Dendritic cell treated with granulocyte-macrophage colony-stimulating factor and Interleukin-4, amounts not matched to agents 40 ng/mL and 50 ng/mL, for 4 days (primary cell): ENCODE data around the gene DYRK1A.
A peak's percentile ranks its signal among the peaks of the same experiment; 100 is the strongest.

Experiments used
- H3K27ac Mint-ChIP-seq: one replicate; pipeline ENCODE4 v1.8.0; 2022; ENCODE audit warnings: mild to moderate bottlenecking, mixed read lengths
- H3K27me3 Mint-ChIP-seq: one replicate; pipeline ENCODE4 v1.8.0; 2022; ENCODE audit warnings: mild to moderate bottlenecking, mixed read lengths
- H3K36me3 Mint-ChIP-seq: one replicate; pipeline ENCODE4 v1.8.0; 2022; ENCODE audit warnings: low read depth, mixed read lengths
- H3K4me1 Mint-ChIP-seq: one replicate; pipeline ENCODE4 v1.8.0; 2022; ENCODE audit warnings: low read depth, mixed read lengths
- H3K4me3 Mint-ChIP-seq: one replicate; pipeline ENCODE4 v1.8.0; 2022; ENCODE audit warnings: mild to moderate bottlenecking, moderate library complexity, mixed read lengths
- H3K9me3 Mint-ChIP-seq: one replicate; pipeline ENCODE4 v1.8.0; 2022; ENCODE audit warnings: mixed read lengths
- intact Hi-C: fragments of 100-400 bp; cut with micrococcal nuclease; formaldehyde crosslinking; loops from one replicate; pipeline ENCODE4 v1.15.0; 2022

The DYRK1A gene

DNA sequence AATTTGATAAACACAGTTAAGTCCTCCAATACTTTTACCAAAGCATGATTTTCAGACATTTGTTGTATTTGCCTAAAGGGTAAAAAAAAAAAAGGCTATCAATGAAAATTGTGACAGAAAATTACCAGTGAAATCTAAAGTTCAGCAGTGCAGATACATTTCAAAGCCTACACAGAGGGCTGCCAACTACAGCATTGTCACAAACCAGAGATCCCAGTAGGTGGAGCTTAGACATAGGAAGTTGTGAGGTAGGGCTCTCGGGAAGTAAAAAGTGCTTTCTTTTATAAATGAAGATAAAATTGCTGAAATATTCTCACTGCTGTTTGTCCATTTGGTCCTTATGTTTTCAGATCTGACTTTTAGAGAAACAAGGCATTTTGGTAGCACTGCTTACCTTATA, 123.0 kb downstream of the DYRK1A start:
- Mint-ChIP-seq H3K4me1 (no peaks in the 10 kb centered on the region), H3K9me3 (no peaks in the 10 kb centered on the region), H3K27me3 (no peaks in the 10 kb centered on the region), H3K36me3 (peaks cover 53% of the 10 kb centered on the region), H3K27ac (no peak overlapping the region), H3K4me3 (no peak overlapping the region)
- intact Hi-C loops, result no loop called here

GRCh38 chr21:37490084-37490483, 123.5 kb downstream of the DYRK1A start:
- no peaks in the 10 kb centered on the region for H3K27me3 Mint-ChIP-seq
- no peaks in the 10 kb centered on the region for H3K4me1 Mint-ChIP-seq
- peaks cover 55% of the 10 kb centered on the region for H3K36me3 Mint-ChIP-seq
- H3K9me3 Mint-ChIP-seq, result no peaks in the 10 kb centered on the region
- intact Hi-C loops, result no loop called here
- H3K4me3 Mint-ChIP-seq, result no peak overlapping the region
- H3K27ac Mint-ChIP-seq, result no peak overlapping the region

DNA sequence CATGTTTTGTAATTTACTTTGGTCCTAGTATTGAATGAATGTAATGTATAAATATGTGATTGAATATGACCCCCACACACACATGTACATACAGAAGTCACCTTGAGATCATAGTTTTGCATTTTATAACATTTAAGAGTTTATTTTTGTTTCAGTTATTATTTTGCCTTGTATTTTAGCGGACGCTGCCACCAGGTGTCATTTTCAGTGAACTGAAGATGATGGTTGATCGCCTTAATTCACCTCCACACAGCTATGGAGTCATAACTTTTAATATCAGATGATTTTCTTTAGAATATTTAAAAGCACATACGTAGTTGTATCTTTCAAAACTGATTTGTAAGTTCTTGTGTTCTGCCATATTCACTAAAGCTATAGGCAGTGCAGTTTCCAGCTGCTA, 130.4 kb downstream of the DYRK1A start:
- Mint-ChIP-seq H3K4me3 (no peak overlapping the region), H3K27me3 (no peaks in the 10 kb centered on the region), H3K9me3 (no peaks in the 10 kb centered on the region), H3K36me3 (peaks cover 59% of the 10 kb centered on the region), H3K4me1 (no peaks in the 10 kb centered on the region), H3K27ac (no peak overlapping the region)
- intact Hi-C loops, result no loop called here

DNA sequence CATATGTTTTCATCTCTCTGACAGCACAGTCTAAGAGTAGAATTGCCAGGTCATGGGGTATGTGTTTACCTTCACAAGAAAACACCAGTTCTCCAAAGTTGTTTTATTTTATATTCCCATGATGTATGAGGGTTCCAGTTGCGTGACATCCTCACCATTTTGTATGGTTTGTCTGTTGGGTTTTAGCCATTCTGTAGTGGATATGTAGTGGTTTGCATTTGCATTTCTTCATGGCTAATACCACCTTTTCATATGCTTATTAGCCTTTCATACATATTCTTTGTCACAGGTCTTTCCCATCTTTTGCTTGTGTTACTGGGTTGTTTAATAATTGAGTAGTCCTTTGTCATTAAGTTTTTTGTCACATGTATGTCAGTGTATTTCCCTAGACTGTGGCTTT, 132.1 kb downstream of the DYRK1A start:
- no peaks in the 10 kb centered on the region for H3K27me3 Mint-ChIP-seq
- H3K9me3 Mint-ChIP-seq, result no peaks in the 10 kb centered on the region
- H3K4me3 Mint-ChIP-seq, result no peak overlapping the region
- peaks cover 61% of the 10 kb centered on the region for H3K36me3 Mint-ChIP-seq
- H3K4me1 Mint-ChIP-seq, result no peaks in the 10 kb centered on the region
- intact Hi-C loops, result no loop called here
- no peak overlapping the region for H3K27ac Mint-ChIP-seq

GRCh38 chr21:37502947-37503346, 136.4 kb downstream of the DYRK1A start:
- Mint-ChIP-seq H3K36me3 (peaks cover 41% of the 10 kb centered on the region), H3K4me3 (no peak overlapping the region), H3K27ac (peak overlapping the region; percentile 5), H3K4me1 (no peaks in the 10 kb centered on the region), H3K27me3 (no peaks in the 10 kb centered on the region), H3K9me3 (no peaks in the 10 kb centered on the region)
- intact Hi-C loops, result no loop called here

- intact Hi-C loops, result no loop called here
- H3K4me1 Mint-ChIP-seq, result no peaks in the 10 kb centered on the region
- H3K9me3 Mint-ChIP-seq, result no peaks in the 10 kb centered on the region
- H3K36me3 Mint-ChIP-seq, result peaks cover 41% of the 10 kb centered on the region
- H3K27ac Mint-ChIP-seq, result peak overlapping the region; percentile 40
- H3K4me3 Mint-ChIP-seq, result no peak overlapping the region
- no peaks in the 10 kb centered on the region for H3K27me3 Mint-ChIP-seq
These were observed 137.4 kb downstream of the DYRK1A start for GRCh38 chr21:37503848-37504467.

DNA sequence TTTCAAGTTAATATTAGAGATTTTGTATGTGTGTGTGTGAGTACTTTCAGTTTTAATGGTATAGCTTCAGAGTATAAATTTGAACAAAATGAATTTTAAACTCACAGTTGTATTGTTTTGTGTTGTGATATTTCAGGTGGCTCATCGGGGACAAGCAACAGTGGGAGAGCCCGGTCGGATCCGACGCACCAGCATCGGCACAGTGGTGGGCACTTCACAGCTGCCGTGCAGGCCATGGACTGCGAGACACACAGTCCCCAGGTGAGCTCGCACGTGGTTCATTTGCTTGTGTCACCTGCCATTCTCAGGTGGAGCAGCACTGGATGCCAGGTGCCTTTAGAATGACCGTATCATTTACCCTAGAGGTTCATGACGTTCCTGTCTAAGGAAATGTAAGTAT, 139.4 kb downstream of the DYRK1A start:
- intact Hi-C loops, result no loop called here
- H3K27me3 Mint-ChIP-seq, result no peaks in the 10 kb centered on the region
- no peaks in the 10 kb centered on the region for H3K9me3 Mint-ChIP-seq
- H3K27ac Mint-ChIP-seq, result no peak overlapping the region
- peaks cover 36% of the 10 kb centered on the region for H3K36me3 Mint-ChIP-seq
- no peaks in the 10 kb centered on the region for H3K4me1 Mint-ChIP-seq
- H3K4me3 Mint-ChIP-seq, result no peak overlapping the region

- Mint-ChIP-seq H3K9me3 (no peaks in the 10 kb centered on the region), H3K27ac (no peak overlapping the region), H3K4me3 (no peak overlapping the region), H3K36me3 (peaks cover 19% of the 10 kb centered on the region), H3K4me1 (no peaks in the 10 kb centered on the region), H3K27me3 (no peaks in the 10 kb centered on the region)
- intact Hi-C loops, result no loop called here
These were observed 141.1 kb downstream of the DYRK1A start for GRCh38 chr21:37507716-37508115.

GRCh38 chr21:37508341-37508740, 141.8 kb downstream of the DYRK1A start:
- Mint-ChIP-seq H3K4me1 (peaks cover 5% of the 10 kb centered on the region), H3K36me3 (peaks cover 13% of the 10 kb centered on the region), H3K27me3 (no peaks in the 10 kb centered on the region), H3K9me3 (no peaks in the 10 kb centered on the region), H3K27ac (no peak overlapping the region), H3K4me3 (no peak overlapping the region)
- intact Hi-C loops, result no loop called here

DNA sequence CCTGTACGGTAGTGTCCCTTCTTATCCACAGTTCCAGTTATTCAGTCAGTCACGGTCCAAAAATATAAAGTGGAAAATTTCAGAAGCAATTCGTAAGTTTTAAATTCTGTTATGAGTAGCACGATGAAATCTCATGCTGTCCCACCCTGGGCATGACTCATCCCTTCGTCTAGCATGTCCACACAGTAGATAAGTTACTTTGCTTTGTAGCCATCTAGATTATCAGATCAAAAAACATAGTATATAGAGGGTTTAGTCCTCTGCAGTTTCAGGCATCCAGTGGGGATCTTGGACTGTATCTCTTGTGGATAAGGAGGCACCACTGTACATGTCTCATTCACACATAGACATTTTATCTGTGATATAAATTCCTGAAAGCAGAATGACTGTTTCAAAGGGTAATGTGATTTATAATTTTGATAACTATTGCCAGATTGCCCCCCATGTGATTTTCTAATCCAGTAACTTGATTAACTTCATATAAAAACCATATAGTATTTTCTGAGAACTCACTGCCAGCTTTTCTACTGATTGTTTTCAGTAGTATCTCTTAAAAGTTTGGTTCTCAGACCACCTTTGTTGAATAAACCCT, 143.3 kb downstream of the DYRK1A start:
- intact Hi-C loops, result no loop called here
- Mint-ChIP-seq H3K4me1 (peaks cover 5% of the 10 kb centered on the region), H3K27me3 (no peaks in the 10 kb centered on the region), H3K9me3 (no peaks in the 10 kb centered on the region), H3K36me3 (no peaks in the 10 kb centered on the region), H3K27ac (no peak overlapping the region), H3K4me3 (no peak overlapping the region)

DNA sequence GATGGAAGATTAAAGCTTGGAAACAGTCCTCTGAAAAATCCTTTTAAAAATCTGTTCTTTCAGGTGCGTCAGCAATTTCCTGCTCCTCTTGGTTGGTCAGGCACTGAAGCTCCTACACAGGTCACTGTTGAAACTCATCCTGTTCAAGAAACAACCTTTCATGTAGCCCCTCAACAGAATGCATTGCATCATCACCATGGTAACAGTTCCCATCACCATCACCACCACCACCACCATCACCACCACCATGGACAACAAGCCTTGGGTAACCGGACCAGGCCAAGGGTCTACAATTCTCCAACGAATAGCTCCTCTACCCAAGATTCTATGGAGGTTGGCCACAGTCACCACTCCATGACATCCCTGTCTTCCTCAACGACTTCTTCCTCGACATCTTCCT, 145.3 kb downstream of the DYRK1A start:
- H3K9me3 Mint-ChIP-seq, result no peaks in the 10 kb centered on the region
- H3K36me3 Mint-ChIP-seq, result peaks cover 12% of the 10 kb centered on the region
- intact Hi-C loops, result no loop called here
- no peaks in the 10 kb centered on the region for H3K27me3 Mint-ChIP-seq
- no peak overlapping the region for H3K27ac Mint-ChIP-seq
- H3K4me1 Mint-ChIP-seq, result peaks cover 5% of the 10 kb centered on the region
- no peak overlapping the region for H3K4me3 Mint-ChIP-seq

DNA sequence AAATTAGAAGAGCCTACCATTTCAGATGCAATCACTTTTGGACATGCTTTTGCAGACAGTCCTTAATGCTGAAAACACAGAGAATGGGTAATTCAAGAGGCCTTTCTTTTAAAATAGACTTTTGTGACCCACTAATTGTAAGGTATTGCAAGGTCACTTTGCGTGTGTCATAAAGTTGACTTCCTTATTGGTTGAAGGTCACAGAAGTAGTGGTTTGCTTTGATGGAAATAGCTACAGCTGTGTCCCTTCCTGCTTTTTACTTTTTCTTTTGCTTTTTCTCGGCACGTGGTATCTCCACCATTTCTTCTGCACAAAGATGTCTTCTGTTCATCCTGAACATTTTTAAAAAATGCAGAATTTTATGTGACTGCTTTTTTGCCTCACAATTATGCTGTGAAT, 146.8 kb downstream of the DYRK1A start:
- Mint-ChIP-seq H3K36me3 (peaks cover 27% of the 10 kb centered on the region), H3K4me3 (no peak overlapping the region), H3K4me1 (peaks cover 5% of the 10 kb centered on the region), H3K27me3 (no peaks in the 10 kb centered on the region), H3K27ac (peak overlapping the region; percentile 38), H3K9me3 (no peaks in the 10 kb centered on the region)
- intact Hi-C loops, result no loop called here

GRCh38 chr21:37514038-37514667, 147.6 kb downstream of the DYRK1A start:
- no peak overlapping the region for H3K4me3 Mint-ChIP-seq
- no peak overlapping the region for H3K27ac Mint-ChIP-seq
- peaks cover 5% of the 10 kb centered on the region for H3K4me1 Mint-ChIP-seq
- peaks cover 28% of the 10 kb centered on the region for H3K36me3 Mint-ChIP-seq
- no peaks in the 10 kb centered on the region for H3K9me3 Mint-ChIP-seq
- H3K27me3 Mint-ChIP-seq, result no peaks in the 10 kb centered on the region
- intact Hi-C loops, result no loop called here

DNA sequence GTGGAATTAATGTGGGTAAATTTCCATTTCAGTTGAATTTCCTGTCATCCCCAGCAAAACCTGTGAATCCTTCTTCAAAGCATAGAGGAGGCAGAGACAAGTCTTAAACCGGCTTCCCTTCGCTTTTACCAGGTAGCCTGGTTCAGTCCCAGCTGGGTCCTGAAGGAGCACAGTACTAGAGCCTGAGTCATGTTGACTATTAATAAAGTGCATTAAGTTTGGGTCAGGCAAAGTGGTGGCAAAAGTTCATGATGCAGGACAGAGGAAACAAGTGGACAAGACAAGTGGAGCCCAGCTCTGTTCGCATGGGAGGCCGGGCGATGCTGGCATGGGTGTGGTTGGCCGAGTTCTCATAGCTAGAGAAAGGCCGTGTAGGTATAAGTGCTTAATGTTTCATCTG, 150.4 kb downstream of the DYRK1A start:
- H3K4me3 Mint-ChIP-seq, result no peak overlapping the region
- peaks cover 16% of the 10 kb centered on the region for H3K4me1 Mint-ChIP-seq
- H3K9me3 Mint-ChIP-seq, result no peaks in the 10 kb centered on the region
- intact Hi-C loops, result no loop called here
- peaks cover 1% of the 10 kb centered on the region for H3K27me3 Mint-ChIP-seq
- H3K36me3 Mint-ChIP-seq, result peaks cover 28% of the 10 kb centered on the region
- H3K27ac Mint-ChIP-seq, result no peak overlapping the region

- H3K4me1 Mint-ChIP-seq, result peaks cover 18% of the 10 kb centered on the region
- no peak overlapping the region for H3K4me3 Mint-ChIP-seq
- H3K27me3 Mint-ChIP-seq, result peaks cover 1% of the 10 kb centered on the region
These were observed 154.2 kb downstream of the DYRK1A start for GRCh38 chr21:37520801-37521200.

More at GRCh38 chr21:37520801-37521200, 154.2 kb downstream of the DYRK1A start:
- peaks cover 27% of the 10 kb centered on the region for H3K36me3 Mint-ChIP-seq
- intact Hi-C loops, result no loop called here
- H3K27ac Mint-ChIP-seq, result no peak overlapping the region
- H3K9me3 Mint-ChIP-seq, result no peaks in the 10 kb centered on the region
